Transverse colon (tissue), 4 donors: ENCODE results near the gene GRAMD2B.

ENCODE experiments used
- CTCF ChIP-seq, 5 experiments: fragments of 200-600 bp in 3 of 5; fragments of 450-650 bp in 2 of 5; sonication (generic) in 3 of 5; IDR thresholded peaks; 1 replicate in 2 of 5; 2 replicates in 3 of 5; pipeline ENCODE4 v1.5.1; 2016 to 2017; ENCODE audit warnings: antibody characterized with exemption in 5 of 5, inconsistent platforms in 3 of 5, mild to moderate bottlenecking in 2 of 5, moderate library complexity in 1 of 5
- POLR2AphosphoS5 ChIP-seq, 3 donors: sonication (generic); formaldehyde crosslinking; IDR thresholded peaks; one replicate each; pipeline ENCODE4 v1.6.1; 2016; ENCODE audit warnings: antibody characterized with exemption in 3 of 3

- no peak for TF ChIP-seq CTCF (IDR thresholded peaks at IDR 0.05)
- peak; percentile 39 to 69 (median 56) for TF ChIP-seq POLR2AphosphoS5 (IDR thresholded peaks at IDR 0.05)
These were observed 26.6 kb downstream of the GRAMD2B start for GRCh38 chr5:126449751-126450271.
